CD14-positive monocyte (primary cell): ENCODE results near the gene SETSIP. TPM values are rescaled to one million over a fixed set of nuclear protein-coding genes. Genes with fewer than 3 reads are reported as not detected.

Experiments
- DNase-seq, 3 donors: peaks; one replicate each; pipeline ENCODE4 v3.0.0-alpha.2; 2011 to 2022
- H2AFZ ChIP-seq: 2 replicates; pipeline ENCODE4 v1.6.0; 2012; ENCODE audit warnings: mild to moderate bottlenecking, low read depth, low read length, inconsistent platforms; ENCODE audit not compliant: insufficient read depth, poor library complexity, severe bottlenecking
- H3K27ac ChIP-seq, 2 donors: 1 replicate in 1 of 2; 2 replicates in 1 of 2; pipeline ENCODE4 v1.5.1; 2012 to 2013; ENCODE audit warnings: low read length in 2 of 2, control low read depth in 1 of 2, inconsistent platforms in 1 of 2, low read depth in 1 of 2, mild to moderate bottlenecking in 1 of 2
- H3K27me3 ChIP-seq, 2 donors: one replicate each; pipeline versions ENCODE4 v1.6.0 to v1.6.1; 2011 to 2013; ENCODE audit warnings: low read length in 2 of 2; ENCODE audit not compliant: control insufficient read depth in 2 of 2, insufficient read depth in 2 of 2
- H3K36me3 ChIP-seq, 2 donors: replicated peaks in 1 of 2; 1 replicate in 1 of 2; 2 replicates in 1 of 2; pipeline versions ENCODE4 v1.5.1 to v1.6.1; 2012 to 2013; ENCODE audit warnings: low read length in 2 of 2, control low read depth in 1 of 2, inconsistent platforms in 1 of 2, mild to moderate bottlenecking in 1 of 2; ENCODE audit not compliant: insufficient read depth in 2 of 2, control insufficient read depth in 1 of 2
- H3K4me1 ChIP-seq, 2 donors: 1 replicate in 1 of 2; 2 replicates in 1 of 2; pipeline versions ENCODE4 v1.5.1 to v1.6.1; 2012 to 2013; ENCODE audit warnings: low read length in 2 of 2, control low read depth in 1 of 2, inconsistent platforms in 1 of 2, mild to moderate bottlenecking in 1 of 2, moderate library complexity in 1 of 2; ENCODE audit not compliant: insufficient read depth in 2 of 2, control insufficient read depth in 1 of 2
- H3K4me2 ChIP-seq: replicated peaks from 2 replicates; pipeline ENCODE3; 2012; ENCODE audit warnings: low read length, moderate library complexity, mild to moderate bottlenecking; ENCODE audit not compliant: poor library complexity, severe bottlenecking; ENCODE audit errors: extremely low read depth
- H3K4me3 ChIP-seq, 3 experiments: fragments of 200-600 bp in 1 of 3; sonication (generic) in 1 of 3; replicated peaks in 1 of 3; 1 replicate in 2 of 3; 2 replicates in 1 of 3; pipeline ENCODE4 v1.5.1; 2011 to 2013; ENCODE audit warnings: low read length in 3 of 3, mild to moderate bottlenecking in 3 of 3, control low read depth in 2 of 3, low read depth in 2 of 3, inconsistent platforms in 1 of 3, moderate library complexity in 1 of 3
- H3K79me2 ChIP-seq: 2 replicates; pipeline ENCODE4 v1.6.0; 2012; ENCODE audit warnings: mild to moderate bottlenecking, control low read depth, inconsistent platforms, low read length, moderate library complexity; ENCODE audit not compliant: insufficient read depth
- H3K9ac ChIP-seq: 2 replicates; pipeline ENCODE4 v1.6.0; 2017; ENCODE audit warnings: low read length, mild to moderate bottlenecking; ENCODE audit not compliant: insufficient read depth, poor library complexity, severe bottlenecking
- H3K9me3 ChIP-seq, 2 donors: replicated peaks in 1 of 2; 1 replicate in 1 of 2; 2 replicates in 1 of 2; pipeline versions ENCODE4 v1.5.1 to v1.6.1; 2012 to 2013; ENCODE audit warnings: low read length in 2 of 2, control low read depth in 1 of 2; ENCODE audit not compliant: control insufficient read depth in 1 of 2, insufficient read depth in 1 of 2
- H4K20me1 ChIP-seq: 2 replicates; pipeline ENCODE4 v1.6.0; 2012; ENCODE audit warnings: mild to moderate bottlenecking, low read length, control low read depth, moderate library complexity; ENCODE audit not compliant: insufficient read depth
- H3K27ac Mint-ChIP-seq, 7 donors: one replicate each; pipeline ENCODE4 v1.8.0; 2020; ENCODE audit warnings: mild to moderate bottlenecking in 7 of 7, mixed read lengths in 7 of 7, moderate library complexity in 6 of 7, inconsistent platforms in 2 of 7
- H3K27me3 Mint-ChIP-seq, 3 donors: one replicate each; pipeline ENCODE4 v1.8.0; 2021 to 2022; ENCODE audit warnings: low read depth in 3 of 3, mild to moderate bottlenecking in 3 of 3, mixed read lengths in 3 of 3, moderate library complexity in 3 of 3, inconsistent platforms in 1 of 3
- H3K36me3 Mint-ChIP-seq, 2 donors: one replicate each; pipeline ENCODE4 v1.8.0; 2020; ENCODE audit warnings: mixed read lengths in 2 of 2, inconsistent platforms in 1 of 2, mild to moderate bottlenecking in 1 of 2
- H3K4me1 Mint-ChIP-seq: one replicate; pipeline ENCODE4 v1.8.0; 2020; ENCODE audit warnings: mild to moderate bottlenecking, mixed read lengths
- H3K4me3 Mint-ChIP-seq, 2 donors: one replicate each; pipeline ENCODE4 v1.8.0; 2020; ENCODE audit warnings: mild to moderate bottlenecking in 2 of 2, mixed read lengths in 2 of 2, moderate library complexity in 1 of 2
- H3K9me3 Mint-ChIP-seq, 7 donors: one replicate each; pipeline ENCODE4 v1.8.0; 2020 to 2022; ENCODE audit warnings: mixed read lengths in 7 of 7, mild to moderate bottlenecking in 6 of 7, moderate library complexity in 6 of 7, inconsistent platforms in 2 of 7
- CTCF ChIP-seq: fragments of 200-600 bp; IDR thresholded peaks from one replicate; pipeline ENCODE4 v1.8.0; 2022; ENCODE audit warnings: antibody characterized with exemption, mild to moderate bottlenecking
- WGBS: methylation state at CpG from one replicate; pipeline ENCODE4 v1.1.5; 2013; ENCODE audit warnings: missing lambda C conversion rate; ENCODE audit not compliant: insufficient coverage; 5-methylcytosine and 5-hydroxymethylcytosine counted together
- intact Hi-C, 2 donors: fragments of 100-400 bp; cut with micrococcal nuclease; formaldehyde crosslinking; loops; one replicate each; pipeline versions ENCODE4 v1.15.0 to v1.15.1; 2023
- polyA plus RNA-seq, 3 donors: library from polyadenylated mRNA; depleted of rRNA in 1 of 3; unstranded in 2 of 3; stranded (reverse) in 1 of 3; fragments of 300-500 nt in 2 of 3; fragments of >200 nt in 1 of 3; fragmentation: Illumina TruSeq in 2 of 3; gene quantifications; 1 replicate in 2 of 3; 2 replicates in 1 of 3; pipeline ENCODE4 v1.2.3, GENCODE V29; 2012 to 2021

Gene SETSIP
- polyA plus RNA-seq, 3 donors, result not detected

DNA sequence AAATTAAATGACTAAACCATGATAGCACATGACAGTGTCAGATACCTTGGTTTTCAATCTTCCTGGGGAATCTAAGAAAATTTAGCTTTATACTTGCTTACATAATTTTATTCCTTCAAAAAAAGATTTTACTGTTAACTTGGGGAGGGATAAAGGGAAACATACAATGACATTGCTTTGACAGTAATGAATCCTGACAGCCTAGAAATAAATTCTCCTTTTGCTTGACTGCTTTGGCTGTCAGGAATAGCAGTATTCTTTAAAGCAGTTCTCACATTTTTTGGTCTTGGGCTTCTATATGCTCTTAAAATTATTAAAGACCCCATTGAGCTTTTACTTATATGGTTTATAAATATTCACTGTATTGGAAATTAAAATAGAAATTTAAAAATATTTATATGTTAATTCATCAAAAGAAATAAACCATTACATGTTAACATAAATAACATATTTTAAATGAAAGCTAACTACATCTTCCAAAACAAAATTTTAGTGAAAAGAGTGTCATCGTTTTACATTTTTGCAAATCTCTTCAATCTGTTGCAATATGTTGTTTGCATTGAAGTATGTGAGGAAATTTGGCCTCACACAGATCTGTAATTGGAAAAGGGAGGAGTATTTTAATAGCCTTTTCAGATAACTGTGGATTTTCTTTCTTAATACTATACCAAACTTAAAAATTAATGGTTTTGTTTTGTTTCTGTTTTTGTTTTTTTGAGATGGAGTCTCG, 29.3 kb downstream of the SETSIP start:
- Histone ChIP-seq H3K9ac (no peak overlapping the region), H3K79me2 (no peaks in the 10 kb centered on the region), H3K27ac (no peak overlapping the region), H3K4me3 (no peak overlapping the region), H2AFZ (no peak overlapping the region), H3K9me3 (no peaks in the 10 kb centered on the region), H4K20me1 (no peaks in the 10 kb centered on the region), H3K27me3 (no peaks in the 10 kb centered on the region), H3K4me1 (peaks cover 0 to 6% of the 10 kb centered on the region in 2 donors), H3K36me3 (no peaks in the 10 kb centered on the region), H3K4me2 (no peak overlapping the region)
- Mint-ChIP-seq H3K36me3 (no peaks in the 10 kb centered on the region), H3K9me3 (peaks cover 0 to 2% (median 0%) of the 10 kb centered on the region in 7 donors), H3K27ac (no peak overlapping the region), H3K4me3 (no peak overlapping the region), H3K4me1 (peaks cover 6% of the 10 kb centered on the region), H3K27me3 (peaks cover 0 to 2% (median 2%) of the 10 kb centered on the region in 3 donors)
- no CpG with 5 or more reads among the region's 2 CpGs for WGBS
- no peak for DNase-seq
- no peak for TF ChIP-seq CTCF
- intact Hi-C loops, result no loop called here

DNA sequence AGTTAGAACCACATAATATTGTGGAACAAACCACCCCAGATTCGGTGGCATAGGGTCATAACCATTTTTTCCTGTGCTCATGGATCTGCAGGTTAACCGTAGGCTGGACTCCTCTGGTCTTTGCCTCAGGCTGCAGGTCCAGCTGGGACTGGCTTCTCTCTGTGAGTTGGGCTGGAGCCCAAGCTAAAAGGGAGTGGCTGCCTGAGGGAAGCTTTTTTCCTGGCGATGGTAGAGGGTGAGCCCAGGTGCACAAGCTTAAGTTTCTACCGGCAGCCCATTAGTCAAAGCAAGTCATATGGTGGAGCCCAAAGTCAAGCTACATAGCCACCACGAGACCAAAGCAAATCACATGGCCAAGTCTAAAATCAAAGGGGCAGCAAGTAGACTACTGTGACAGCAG, 31.6 kb downstream of the SETSIP start:
- WGBS, result 100% methylated on average over 2 of the region's 5 CpGs
- no peak for TF ChIP-seq CTCF
- peaks cover 0 to 4% (median 2%) of the 10 kb centered on the region in 3 donors for H3K27me3 Mint-ChIP-seq
- H3K4me3 Mint-ChIP-seq, result no peak overlapping the region
- Histone ChIP-seq H3K4me2 (no peak overlapping the region), H3K27me3 (no peaks in the 10 kb centered on the region), H3K79me2 (no peaks in the 10 kb centered on the region), H3K9ac (no peak overlapping the region), H2AFZ (no peak overlapping the region), H3K36me3 (no peaks in the 10 kb centered on the region), H3K27ac (no peak overlapping the region), H3K9me3 (no peaks in the 10 kb centered on the region), H3K4me1 (no peaks in the 10 kb centered on the region), H3K4me3 (no peak overlapping the region), H4K20me1 (no peaks in the 10 kb centered on the region)
- H3K27ac Mint-ChIP-seq, result no peak overlapping the region
- peaks cover 0 to 2% (median 0%) of the 10 kb centered on the region in 7 donors for H3K9me3 Mint-ChIP-seq
- intact Hi-C loops, result no loop called here
- DNase-seq, result no peak
- no peaks in the 10 kb centered on the region for H3K36me3 Mint-ChIP-seq
- H3K4me1 Mint-ChIP-seq, result no peaks in the 10 kb centered on the region
